Testis (tissue), 3 donors: ENCODE results near the gene VAMP8. TPM values are rescaled to one million over a fixed set of nuclear protein-coding genes. Genes with fewer than 3 reads are reported as not detected.
A peak's percentile ranks its signal among the peaks of the same experiment; 100 is the strongest.

Experiments used
- DNase-seq: peaks from one replicate; pipeline ENCODE4 v3.0.0-alpha.2; 2019
- H3K27ac ChIP-seq, 2 donors: fragments of 200-600 bp; sonication (generic); one replicate each; pipeline ENCODE4 v1.5.1; 2019
- H3K27me3 ChIP-seq: fragments of 200-600 bp; sonication (generic); one replicate; pipeline ENCODE4 v1.5.1; 2019
- H3K36me3 ChIP-seq: fragments of 200-600 bp; sonication (generic); one replicate; pipeline ENCODE4 v1.5.1; 2017; ENCODE audit warnings: low read depth; ENCODE audit errors: missing control alignments
- H3K4me1 ChIP-seq: fragments of 200-600 bp; sonication (generic); one replicate; pipeline ENCODE4 v1.5.1; 2019
- H3K4me3 ChIP-seq, 2 donors: fragments of 200-600 bp; sonication (generic); one replicate each; pipeline ENCODE4 v1.5.1; 2017 to 2019
- H3K9me3 ChIP-seq: fragments of 200-600 bp; sonication (generic); one replicate; pipeline ENCODE4 v1.5.1; 2017
- POLR2A ChIP-seq: fragments of 450-650 bp; IDR thresholded peaks from one replicate; pipeline ENCODE4 v1.6.1; 2017; ENCODE audit warnings: antibody characterized with exemption, mild to moderate bottlenecking, moderate library complexity
- WGBS, 2 donors: methylation state at CpG; one replicate each; pipeline ENCODE4 v1.1.5; 2018; 5-methylcytosine and 5-hydroxymethylcytosine counted together
- intact Hi-C: fragments of 100-400 bp; cut with DNase I; formaldehyde crosslinking; loops from one replicate; pipeline ENCODE4 v1.15.1; 2023; ENCODE audit warnings: low total_unique reads
- polyA plus RNA-seq: library from polyadenylated mRNA; stranded (reverse); fragments of 350-450 nt; fragmentation: Illumina TruSeq; extraction: RNeasy Lipid Tissue Mini Kit (QIAGEN cat#74804); gene quantifications from one replicate; pipeline ENCODE4 v1.2.3, GENCODE V29; 2014; ENCODE audit warnings: low read depth, low replicate concordance; ENCODE audit not compliant: insufficient read depth
- total RNA-seq, 2 donors: library from RNA; depleted of rRNA; stranded (reverse); fragments of >200 nt; gene quantifications; one replicate each; pipeline ENCODE4 v1.2.3, GENCODE V29; 2016
- TF ChIP-seq, protein P1 (sequence below), 3 experiments: fragments of 450-650 bp in 2 of 3; fragments of 200-600 bp in 1 of 3; sonication (generic) in 1 of 3; IDR thresholded peaks; one replicate each; pipeline ENCODE4 v1.5.1; 2016 to 2019; ENCODE audit warnings: antibody characterized with exemption in 3 of 3, mild to moderate bottlenecking in 2 of 3, moderate library complexity in 1 of 3

VAMP8 gene
- total and polyA plus RNA-seq, 3 donors from 2014 or later = 10.8 to 59.0 (median 13.9) TPM

GRCh38 chr2:85585781-85586105 lies 8.4 kb downstream of the VAMP8 start:
- DNase-seq = no peak
- peak overlapping the region in 1 of 2 donors; percentile 86 for H3K27ac ChIP-seq
- no peaks in the 10 kb centered on the region for H3K27me3 ChIP-seq
- TF ChIP-seq, protein P1, sequence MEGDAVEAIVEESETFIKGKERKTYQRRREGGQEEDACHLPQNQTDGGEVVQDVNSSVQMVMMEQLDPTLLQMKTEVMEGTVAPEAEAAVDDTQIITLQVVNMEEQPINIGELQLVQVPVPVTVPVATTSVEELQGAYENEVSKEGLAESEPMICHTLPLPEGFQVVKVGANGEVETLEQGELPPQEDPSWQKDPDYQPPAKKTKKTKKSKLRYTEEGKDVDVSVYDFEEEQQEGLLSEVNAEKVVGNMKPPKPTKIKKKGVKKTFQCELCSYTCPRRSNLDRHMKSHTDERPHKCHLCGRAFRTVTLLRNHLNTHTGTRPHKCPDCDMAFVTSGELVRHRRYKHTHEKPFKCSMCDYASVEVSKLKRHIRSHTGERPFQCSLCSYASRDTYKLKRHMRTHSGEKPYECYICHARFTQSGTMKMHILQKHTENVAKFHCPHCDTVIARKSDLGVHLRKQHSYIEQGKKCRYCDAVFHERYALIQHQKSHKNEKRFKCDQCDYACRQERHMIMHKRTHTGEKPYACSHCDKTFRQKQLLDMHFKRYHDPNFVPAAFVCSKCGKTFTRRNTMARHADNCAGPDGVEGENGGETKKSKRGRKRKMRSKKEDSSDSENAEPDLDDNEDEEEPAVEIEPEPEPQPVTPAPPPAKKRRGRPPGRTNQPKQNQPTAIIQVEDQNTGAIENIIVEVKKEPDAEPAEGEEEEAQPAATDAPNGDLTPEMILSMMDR (IDR thresholded peaks at IDR 0.05) = no peak
- no peak for TF ChIP-seq POLR2A
- intact Hi-C loops = no loop called here
- 73 to 75% methylated on average over 1 of the region's 1 CpG for WGBS, 2 donors
- peaks cover 42% of the 10 kb centered on the region for H3K4me1 ChIP-seq
- H3K36me3 ChIP-seq = no peaks in the 10 kb centered on the region
- no peak overlapping the region for H3K4me3 ChIP-seq
- no peaks in the 10 kb centered on the region for H3K9me3 ChIP-seq

DNA sequence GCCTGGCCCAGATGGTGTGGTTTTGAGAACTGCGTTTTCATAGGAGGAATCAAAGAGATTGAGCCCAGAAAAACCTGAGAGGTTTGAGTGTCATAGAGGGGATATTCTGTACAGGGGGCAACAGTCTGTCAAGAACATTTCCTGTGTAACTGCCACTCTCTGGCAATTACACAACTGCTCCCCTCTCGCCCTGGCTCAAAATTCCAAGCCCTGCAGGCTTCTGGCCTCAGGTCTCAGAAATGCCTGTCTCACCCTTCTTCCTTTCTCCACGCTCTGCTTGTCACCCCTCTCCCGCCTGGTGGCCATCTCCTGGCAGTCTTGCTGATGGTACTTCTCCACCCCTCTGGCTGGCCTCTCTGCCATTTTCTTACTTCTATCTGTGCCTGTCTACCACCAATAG lies 10.8 kb downstream of the VAMP8 start:
- intact Hi-C loops = no loop called here
- Histone ChIP-seq H3K27ac (peak overlapping the region; percentile 18 to 71), H3K4me1 (peaks cover 52% of the 10 kb centered on the region), H3K36me3 (no peaks in the 10 kb centered on the region), H3K4me3 (no peak overlapping the region), H3K27me3 (no peaks in the 10 kb centered on the region), H3K9me3 (no peaks in the 10 kb centered on the region)
- DNase-seq = no peak
- 79 to 87% methylated on average over 4 of the region's 4 CpGs for WGBS, 2 donors
- TF ChIP-seq, protein P1 (IDR thresholded peaks at IDR 0.05) = no peak
- TF ChIP-seq POLR2A = no peak

DNA sequence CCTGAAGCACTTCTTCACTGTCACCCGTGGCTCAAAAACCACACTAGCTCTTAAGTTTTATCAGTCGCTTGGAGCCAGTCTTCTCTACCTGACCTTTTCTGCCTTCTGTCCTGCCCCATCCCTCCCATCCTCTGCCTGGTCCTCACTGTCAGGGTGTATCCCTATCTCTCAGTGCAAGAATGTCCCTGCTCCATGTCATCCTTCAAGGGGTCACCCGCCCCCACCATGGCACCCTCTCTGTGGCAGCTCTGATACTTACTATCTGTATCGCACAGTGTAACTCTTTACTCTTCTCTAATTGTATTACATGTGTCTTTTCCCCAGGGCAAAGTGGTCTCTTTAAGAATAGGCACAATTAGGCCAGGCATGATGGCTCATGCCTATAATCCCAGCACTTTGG lies 11.3 kb downstream of the VAMP8 start:
- Histone ChIP-seq H3K4me3 (no peak overlapping the region), H3K36me3 (no peaks in the 10 kb centered on the region), H3K27ac (peak overlapping the region; percentile 18 to 71), H3K4me1 (peaks cover 51% of the 10 kb centered on the region), H3K27me3 (no peaks in the 10 kb centered on the region), H3K9me3 (no peaks in the 10 kb centered on the region)
- TF ChIP-seq POLR2A = no peak
- TF ChIP-seq, protein P1 (IDR thresholded peaks at IDR 0.05) = no peak
- DNase-seq = no peak
- intact Hi-C loops = no loop called here
- WGBS, 2 donors = 64 to 68% methylated on average over 4 of the region's 4 CpGs

GRCh38 chr2:85589181-85589580 lies 11.8 kb downstream of the VAMP8 start:
- TF ChIP-seq, protein P1 (IDR thresholded peaks at IDR 0.05) = no peak
- no peak for TF ChIP-seq POLR2A
- no peaks in the 10 kb centered on the region for H3K27me3 ChIP-seq
- peak; percentile 69 for DNase-seq
- no peaks in the 10 kb centered on the region for H3K36me3 ChIP-seq
- 59 to 83% methylated on average over 4 of the region's 4 CpGs for WGBS, 2 donors
- H3K4me1 ChIP-seq = peaks cover 46% of the 10 kb centered on the region
- no peaks in the 10 kb centered on the region for H3K9me3 ChIP-seq
- no peak overlapping the region for H3K4me3 ChIP-seq
- H3K27ac ChIP-seq = peak overlapping the region; percentile 18 to 71
- intact Hi-C loops = no loop called here

DNA sequence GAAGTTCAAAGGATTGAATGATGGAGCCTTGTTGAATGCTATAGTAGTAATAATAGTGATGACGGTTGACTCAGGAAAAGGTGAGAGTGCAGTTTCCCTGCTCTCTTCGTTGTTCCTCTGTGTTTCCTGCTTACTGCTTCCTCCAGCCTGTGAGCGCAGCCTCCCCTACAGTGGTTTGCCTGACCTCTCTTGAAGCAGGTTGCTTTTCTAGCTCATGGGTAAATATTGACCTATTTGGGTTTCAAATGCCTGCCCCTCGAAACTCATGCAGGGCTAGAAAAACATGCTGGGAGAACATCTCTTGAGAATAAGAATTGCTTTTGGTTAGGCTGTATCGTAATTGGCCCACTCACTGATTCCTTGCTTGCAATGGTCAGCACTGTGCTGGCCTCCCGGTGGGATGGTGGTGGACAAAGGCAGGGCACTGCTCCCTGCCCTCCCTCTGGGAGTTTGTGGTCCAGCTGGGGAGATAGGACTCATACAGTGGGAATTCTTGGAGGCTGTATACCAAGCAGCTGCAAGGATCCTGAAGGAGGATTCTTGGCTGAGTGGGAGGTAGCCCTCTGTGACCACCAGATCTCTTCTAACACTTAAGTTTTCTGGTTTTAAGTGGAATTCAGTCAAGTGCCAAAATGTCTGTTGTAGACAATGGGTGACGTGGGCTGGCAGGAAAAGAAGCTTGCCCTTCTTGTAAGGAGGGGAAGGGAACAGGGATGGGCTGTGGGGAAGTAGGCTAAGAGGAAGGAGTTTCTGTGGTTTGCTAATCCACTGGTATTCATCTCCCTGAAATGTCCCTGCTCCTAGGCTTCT lies 12.8 kb downstream of the VAMP8 start:
- intact Hi-C loops = no loop called here
- Histone ChIP-seq H3K27me3 (no peaks in the 10 kb centered on the region), H3K9me3 (no peaks in the 10 kb centered on the region), H3K4me1 (peaks cover 47% of the 10 kb centered on the region), H3K36me3 (no peaks in the 10 kb centered on the region), H3K27ac (peak overlapping the region in 1 of 2 donors; percentile 33), H3K4me3 (no peak overlapping the region)
- 43 to 45% methylated on average over 7 of the region's 7 CpGs for WGBS, 2 donors
- TF ChIP-seq, protein P1 (IDR thresholded peaks at IDR 0.05) = no peak
- TF ChIP-seq POLR2A = no peak
- DNase-seq = no peak
